NCI-H2081 treated with DMSO at 0.1 percent for 48 hours (cell line): ENCODE measurements around the gene SPTLC3.
A peak's percentile ranks its signal among the peaks of the same experiment; 100 is the strongest.

Source experiments
- DNase-seq: peaks from one replicate; lab custom pipeline; 2025; lab: John Stamatoyannopoulos, UW

The SPTLC3 gene

DNA sequence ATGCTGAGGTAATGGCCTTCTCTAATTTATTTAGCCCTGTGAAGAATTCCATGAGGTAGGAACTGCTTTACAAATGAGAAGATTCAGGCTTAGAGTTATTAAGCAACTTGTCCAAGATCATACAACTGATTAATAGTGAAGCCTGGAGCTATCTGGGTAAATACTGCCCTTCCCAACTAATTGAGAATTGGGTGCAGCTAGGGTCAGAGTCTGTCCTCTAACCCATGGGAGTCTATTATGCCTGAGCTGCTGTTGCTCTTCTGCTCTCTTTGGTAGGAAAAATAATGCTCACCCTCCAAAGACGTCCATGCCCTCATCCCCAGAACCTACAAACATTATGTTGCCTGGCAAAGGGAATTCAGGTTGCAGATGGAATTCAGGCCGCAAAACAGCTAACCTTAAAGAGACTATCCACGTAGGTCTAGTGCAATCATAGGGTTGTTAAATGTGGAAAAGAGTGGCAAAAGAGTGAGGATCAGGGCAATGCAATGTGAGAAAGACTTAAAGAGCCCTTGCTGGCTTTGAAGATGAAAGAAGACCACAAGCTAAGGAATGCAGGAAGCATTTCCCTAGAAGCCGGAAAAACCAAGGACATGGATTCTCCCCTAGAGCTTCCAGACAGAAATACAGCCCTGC is 90.1 kb downstream of the SPTLC3 start:
- DNase-seq, result no peak

DNA sequence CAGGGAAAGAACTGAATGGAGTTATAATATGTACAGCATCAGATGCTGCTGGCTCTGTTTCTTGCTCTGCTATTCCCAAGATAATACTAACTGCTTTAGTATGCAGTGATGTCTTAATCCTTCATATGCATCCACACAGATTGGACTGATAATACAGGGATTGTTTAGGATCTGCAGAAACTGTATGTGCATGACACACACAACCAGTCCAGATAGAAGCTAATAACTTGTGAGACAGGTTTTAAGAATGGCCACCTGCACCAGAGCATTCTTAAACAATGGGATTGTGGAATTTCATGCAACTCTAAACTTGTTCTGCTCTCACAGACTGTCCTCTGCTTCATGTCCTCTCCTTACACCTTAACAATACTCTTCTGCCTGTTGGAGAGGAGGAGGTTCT is 90.9 kb downstream of the SPTLC3 start:
- no peak for DNase-seq

DNA sequence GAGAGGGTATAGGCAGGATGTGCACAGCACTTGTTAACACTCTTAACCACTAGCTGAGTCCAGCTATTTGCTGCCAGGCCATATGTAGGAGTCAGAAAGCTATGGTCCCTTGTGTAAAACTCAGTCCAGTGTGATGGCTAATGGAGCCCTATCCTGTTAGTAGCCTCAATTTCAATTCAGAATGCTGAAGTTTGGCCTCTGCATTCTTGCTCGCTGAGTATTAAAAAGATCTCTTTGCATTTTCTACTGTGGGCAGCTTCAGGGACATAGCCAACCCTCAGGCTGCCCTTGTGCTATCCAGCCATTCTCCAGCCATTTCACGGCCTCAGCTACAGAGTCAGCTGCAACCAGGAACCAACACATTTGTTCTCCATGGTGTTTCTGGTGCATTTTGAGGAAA is 92.5 kb downstream of the SPTLC3 start:
- no peak for DNase-seq

DNA sequence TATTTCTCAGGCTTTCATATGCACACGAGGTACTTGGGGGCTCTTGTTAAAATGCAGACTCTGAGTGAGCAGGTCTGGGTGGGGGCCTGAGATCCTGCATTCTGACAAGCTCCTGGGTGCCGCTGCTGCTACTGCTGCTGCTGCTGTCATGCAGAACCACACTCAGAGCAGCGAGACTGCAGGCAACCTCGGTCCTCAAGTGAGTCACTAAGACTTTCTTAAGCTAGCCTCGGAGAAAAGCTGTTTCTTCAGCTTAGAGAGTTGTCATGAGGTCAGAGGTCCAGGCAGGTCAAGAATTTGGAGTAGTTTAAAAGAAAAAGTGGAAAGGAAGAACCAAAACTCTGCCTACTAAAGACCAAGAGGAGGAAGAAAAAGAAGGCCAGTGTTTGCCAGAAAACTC is 92.9 kb downstream of the SPTLC3 start:
- no peak for DNase-seq

DNA sequence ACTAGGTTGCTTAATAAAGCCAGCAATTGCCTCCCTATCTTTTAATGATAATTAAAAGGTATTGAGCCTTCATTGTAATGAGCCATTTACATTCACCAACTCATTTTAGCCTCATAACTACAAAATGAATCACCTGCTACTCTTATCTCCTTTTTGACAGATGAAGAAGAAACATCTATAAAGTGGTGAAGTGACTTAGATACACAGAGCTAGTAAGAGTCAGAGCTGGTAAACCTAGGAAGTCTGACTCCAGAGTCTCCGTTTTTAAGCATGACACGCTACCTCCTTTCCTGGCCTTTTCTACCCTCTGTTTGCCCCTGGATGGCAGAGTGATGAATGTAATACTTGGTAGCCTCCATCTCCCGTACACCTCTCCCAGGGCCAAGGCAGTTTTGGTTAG is 93.5 kb downstream of the SPTLC3 start:
- DNase-seq, result no peak

DNA sequence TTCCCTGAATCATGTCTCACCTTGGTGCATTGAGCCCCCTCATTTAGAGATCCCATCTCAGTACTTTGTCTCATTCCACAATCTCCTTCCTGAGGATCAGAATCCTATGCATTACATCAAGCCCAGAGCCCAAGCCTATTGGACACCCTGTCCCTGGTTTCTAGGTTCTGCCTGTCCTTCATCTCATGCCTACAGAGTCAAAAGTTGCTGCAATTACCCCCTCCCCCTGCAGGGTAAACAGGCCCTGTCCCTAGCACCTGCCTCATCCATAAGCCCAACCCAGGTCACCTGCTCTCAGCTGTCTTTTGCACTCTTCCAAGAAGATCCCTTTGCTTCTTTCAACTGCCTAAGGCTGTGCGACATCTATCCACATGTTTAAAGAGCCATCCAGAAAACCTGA is 93.9 kb downstream of the SPTLC3 start:
- DNase-seq, result no peak

DNA sequence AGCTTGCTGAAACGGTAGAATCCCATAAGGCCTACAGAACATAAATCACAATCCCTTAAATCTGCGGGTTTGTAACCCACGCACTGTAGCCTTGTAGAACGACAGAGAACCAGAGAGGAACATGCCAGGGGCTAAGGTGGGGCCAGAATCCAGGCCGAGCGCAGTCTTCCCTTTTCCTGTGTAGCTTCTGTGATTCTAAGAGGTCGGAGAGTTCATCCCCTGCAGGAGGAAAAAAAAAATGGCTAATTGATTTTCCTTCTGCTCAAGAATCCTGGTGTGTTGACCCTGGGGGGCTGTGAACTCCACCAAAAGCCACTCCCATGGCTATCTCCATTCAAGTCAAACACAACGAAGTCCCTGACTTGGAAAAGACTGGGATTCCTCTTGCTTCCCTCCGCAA is 96.3 kb downstream of the SPTLC3 start:
- no peak for DNase-seq

GRCh38 chr20:13105864-13106457 is 97.2 kb downstream of the SPTLC3 start:
- DNase-seq, result peak; percentile 1

DNA sequence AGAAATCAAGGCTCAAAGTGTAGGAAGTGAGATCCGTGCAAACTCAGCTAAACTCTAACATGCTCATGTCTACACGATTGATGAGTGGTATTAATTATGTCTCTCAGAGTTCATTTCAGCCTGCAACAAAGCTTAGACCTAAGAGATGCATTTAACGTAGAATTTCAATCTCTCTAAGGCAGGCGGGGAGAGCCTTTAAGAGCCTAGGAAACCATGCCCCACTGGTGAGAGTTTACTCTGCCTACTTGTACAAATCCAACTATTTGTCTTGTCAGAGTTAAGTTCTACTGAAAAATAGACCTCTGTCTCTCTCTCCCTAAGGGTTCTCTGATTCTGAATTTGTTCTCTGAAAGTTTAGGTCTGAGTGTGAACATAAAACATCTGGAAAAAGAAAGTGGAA is 100.9 kb downstream of the SPTLC3 start:
- DNase-seq, result no peak

GRCh38 chr20:13110796-13111195 is 102.0 kb downstream of the SPTLC3 start:
- DNase-seq, result no peak

GRCh38 chr20:13111249-13111911 is 102.6 kb downstream of the SPTLC3 start:
- DNase-seq, result no peak

DNA sequence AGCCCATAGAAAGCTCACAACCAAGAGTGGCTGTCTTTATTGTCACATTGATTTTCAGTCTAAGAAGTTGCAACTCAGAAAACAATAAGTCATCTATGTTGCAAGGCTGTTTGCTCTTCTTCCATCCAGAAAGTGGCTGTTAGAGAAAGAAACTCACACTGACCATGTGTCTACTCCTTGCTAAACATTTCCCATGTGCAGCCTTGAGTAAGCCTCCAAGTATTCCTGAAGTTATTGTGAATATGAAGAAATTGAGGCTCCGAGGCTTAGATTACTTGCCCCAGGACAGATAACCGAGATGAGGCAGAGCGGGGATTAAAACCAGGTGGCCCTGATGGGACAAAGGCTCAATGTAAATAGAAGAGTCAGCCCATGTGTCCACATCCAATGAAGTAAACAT is 105.0 kb downstream of the SPTLC3 start:
- no peak for DNase-seq

- DNase-seq, result no peak
Observed at GRCh38 chr20:13117200-13117599, 108.4 kb downstream of the SPTLC3 start.

GRCh38 chr20:13118676-13119075 is 109.9 kb downstream of the SPTLC3 start:
- no peak for DNase-seq

DNA sequence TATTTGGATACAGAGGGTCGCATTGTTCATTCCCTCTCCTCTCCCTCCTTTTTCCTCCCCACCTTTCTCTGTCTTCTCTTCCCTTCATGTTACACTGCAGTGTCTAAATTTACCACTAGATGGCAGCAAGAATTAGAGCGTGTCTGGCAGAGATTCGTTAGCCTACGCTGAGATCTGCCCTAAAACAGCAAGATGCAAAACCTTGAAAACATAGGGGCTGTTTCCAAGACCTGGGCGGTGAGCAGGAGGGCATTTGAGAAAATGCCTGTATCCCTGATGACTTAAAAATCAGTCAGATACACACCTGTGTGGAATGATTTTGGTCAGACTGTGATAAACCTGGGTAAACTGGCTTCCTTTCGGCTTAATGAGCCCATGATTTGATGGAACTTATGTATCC is 110.8 kb downstream of the SPTLC3 start:
- DNase-seq, result peak; percentile 24

- no peak for DNase-seq
Observed at GRCh38 chr20:13120471-13120870, 111.7 kb downstream of the SPTLC3 start.

DNA sequence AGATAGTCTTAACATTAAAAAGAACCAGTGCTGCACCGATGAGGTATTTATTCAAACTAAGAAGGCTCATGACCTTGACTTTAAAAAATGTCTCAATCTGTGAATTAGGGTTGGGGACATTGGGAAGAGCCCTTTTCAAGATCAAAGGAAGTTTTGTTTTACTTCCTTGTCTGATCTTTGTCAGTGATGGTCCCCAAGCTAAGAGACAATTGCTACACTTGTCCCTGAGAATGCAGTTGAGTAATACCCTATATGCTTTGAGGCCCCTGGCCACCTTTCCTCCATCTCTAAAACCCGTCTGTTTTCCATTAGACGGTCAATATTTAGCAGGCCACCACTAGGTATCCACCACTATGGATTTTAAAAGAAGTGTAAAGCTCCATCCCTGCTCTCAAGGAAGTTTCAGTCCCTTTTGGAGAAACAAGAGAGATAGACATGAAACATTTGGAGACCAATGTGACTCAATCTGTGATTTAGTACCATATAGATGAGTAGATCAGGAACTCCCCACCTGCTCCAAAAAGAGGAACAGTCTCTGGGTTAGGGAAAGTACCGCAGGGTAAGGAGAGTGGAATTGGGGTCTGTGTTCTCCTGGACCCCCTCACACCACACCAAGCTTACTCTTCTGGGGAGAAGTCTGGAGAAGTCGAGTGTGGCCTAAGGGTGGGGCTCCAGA is 113.2 kb downstream of the SPTLC3 start:
- no peak for DNase-seq

DNA sequence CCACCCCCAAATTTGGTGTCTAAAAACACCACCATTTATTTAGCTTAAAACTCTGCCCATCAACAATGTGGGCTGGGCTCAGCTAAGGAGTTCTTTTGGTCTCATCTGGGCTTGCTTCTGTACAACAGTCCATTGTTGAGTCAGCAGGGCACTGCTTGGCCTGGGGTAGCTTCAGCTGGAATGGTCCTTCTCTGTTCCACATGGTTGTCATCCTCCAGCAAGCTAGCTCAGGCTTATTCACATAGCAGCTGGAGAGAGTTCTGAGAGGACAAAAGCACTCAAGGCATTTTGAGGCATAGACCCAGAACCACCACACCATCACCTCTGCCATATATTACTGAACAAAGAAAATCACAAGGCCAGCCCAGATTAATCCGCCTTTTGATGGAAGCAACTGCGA is 116.7 kb downstream of the SPTLC3 start:
- no peak for DNase-seq

GRCh38 chr20:13128173-13128572 is 119.4 kb downstream of the SPTLC3 start:
- no peak for DNase-seq

DNA sequence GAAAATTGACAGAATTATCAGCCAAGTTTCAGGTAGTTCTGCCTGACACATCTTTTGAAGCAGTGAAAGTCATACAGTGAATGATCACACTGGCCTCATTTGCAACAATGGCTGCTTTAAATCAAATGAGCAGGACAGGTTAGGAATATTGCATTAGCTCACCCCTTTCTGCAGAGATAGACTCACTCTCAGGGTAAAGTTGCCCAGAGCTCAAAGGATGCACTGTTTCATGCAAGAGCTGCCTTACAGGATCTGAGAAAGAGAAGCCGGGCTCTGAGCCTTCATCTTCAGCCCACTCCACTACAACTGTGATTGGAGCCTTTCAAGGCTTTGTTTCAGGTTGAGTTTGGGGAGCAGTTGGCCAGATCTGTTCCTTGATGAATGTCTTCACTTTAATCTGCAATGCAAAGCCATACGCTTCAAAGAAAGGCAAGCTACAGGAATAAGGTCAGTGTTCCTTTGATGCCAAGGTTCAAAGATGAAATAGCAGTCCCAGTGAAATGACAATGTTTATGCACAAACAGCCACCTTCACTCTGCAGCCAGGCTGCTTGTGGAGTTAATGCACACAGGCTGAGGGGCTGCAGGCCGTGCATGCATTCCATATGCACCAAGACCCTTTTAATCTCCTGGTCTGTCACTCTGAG is 121.4 kb downstream of the SPTLC3 start:
- DNase-seq, result no peak

- no peak for DNase-seq
Observed at GRCh38 chr20:13130707-13131103, 121.9 kb downstream of the SPTLC3 start.

- no peak for DNase-seq
Observed at GRCh38 chr20:13131688-13132087, 122.9 kb downstream of the SPTLC3 start.
